Activated CD4-positive, alpha-beta T cell treated with anti-CD3 and anti-CD28 coated beads, Interleukin-2, amount 10 ng/mL, durations not matched to agents 24 days and 14 days (primary cell): Measurements from ENCODE around the gene MEF2B. TPM values are rescaled to one million over a fixed set of nuclear protein-coding genes. Genes with fewer than 3 reads are reported as not detected.

Experiments
- DNase-seq: peaks from one replicate; pipeline ENCODE4 v3.0.0; 2022
- H3K27ac Mint-ChIP-seq: one replicate; pipeline ENCODE4 v1.8.0; 2022; ENCODE audit warnings: mild to moderate bottlenecking, mixed read lengths
- H3K27me3 Mint-ChIP-seq: one replicate; pipeline ENCODE4 v1.8.0; 2022; ENCODE audit warnings: mixed read lengths
- H3K36me3 Mint-ChIP-seq: one replicate; pipeline ENCODE4 v1.8.0; 2022; ENCODE audit warnings: low read depth, mild to moderate bottlenecking, mixed read lengths
- H3K4me1 Mint-ChIP-seq: one replicate; pipeline ENCODE4 v1.8.0; 2021; ENCODE audit warnings: mixed read lengths
- H3K4me3 Mint-ChIP-seq: one replicate; pipeline ENCODE4 v1.8.0; 2022; ENCODE audit warnings: mild to moderate bottlenecking, moderate library complexity, mixed read lengths
- H3K9me3 Mint-ChIP-seq: one replicate; pipeline ENCODE4 v1.8.0; 2021; ENCODE audit warnings: mixed read lengths
- intact Hi-C: fragments of 100-400 bp; cut with micrococcal nuclease; formaldehyde crosslinking; loops from one replicate; pipeline ENCODE4 v1.15.1; 2023
- total RNA-seq: library from RNA; stranded (reverse); gene quantifications from 2 replicates; pipeline ENCODE4 v1.2.3, GENCODE V29; 2022

Gene MEF2B
- total RNA-seq = 2.9 and 3.0 TPM in 2 replicates

- Mint-ChIP-seq H3K4me3 (peak within 1 kb of the TSS; percentile 43), H3K9me3 (no peaks in the 10 kb centered on the region), H3K36me3 (peaks cover 4% of the 10 kb centered on the region), H3K27me3 (peaks cover 4% of the 10 kb centered on the region), H3K27ac (no peak within 1 kb of the TSS), H3K4me1 (peaks cover 12% of the 10 kb centered on the region)
- peak; percentile 94 for DNase-seq
- intact Hi-C loops = no loop called here
Observed at GRCh38 chr19:19170053-19170872, at the start of gene MEF2B. TSS of gene MEF2B (minus strand) at chr19:19170263. CDS start at chr19:19150735, 19,528 bp downstream.

DNA sequence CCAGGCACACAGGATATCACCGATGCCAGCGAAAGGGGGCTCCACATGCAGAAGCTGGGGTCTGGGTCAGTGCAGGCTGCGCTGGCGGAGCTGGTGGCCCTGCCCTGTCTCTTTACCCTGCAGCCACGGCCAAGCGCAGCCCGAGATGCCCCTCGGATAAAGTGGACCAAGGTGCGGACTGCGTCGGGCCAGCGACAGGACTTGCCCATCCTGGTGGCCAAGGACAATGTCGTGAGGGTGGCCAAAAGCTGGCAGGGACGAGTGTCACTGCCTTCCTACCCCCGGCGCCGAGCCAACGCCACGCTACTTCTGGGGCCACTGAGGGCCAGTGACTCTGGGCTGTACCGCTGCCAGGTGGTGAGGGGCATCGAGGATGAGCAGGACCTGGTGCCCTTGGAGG, 48.8 kb upstream of the MEF2B start:
- Mint-ChIP-seq H3K27ac (no peak overlapping the region), H3K36me3 (no peaks in the 10 kb centered on the region), H3K4me1 (peaks cover 5% of the 10 kb centered on the region), H3K9me3 (no peaks in the 10 kb centered on the region), H3K27me3 (peaks cover 19% of the 10 kb centered on the region), H3K4me3 (no peak overlapping the region)
- no peak for DNase-seq
- intact Hi-C loops = no loop called here

GRCh38 chr19:19217099-19217498, 47.0 kb upstream of the MEF2B start:
- intact Hi-C loops = no loop called here
- no peak overlapping the region for H3K27ac Mint-ChIP-seq
- H3K4me1 Mint-ChIP-seq = peaks cover 5% of the 10 kb centered on the region

DNA sequence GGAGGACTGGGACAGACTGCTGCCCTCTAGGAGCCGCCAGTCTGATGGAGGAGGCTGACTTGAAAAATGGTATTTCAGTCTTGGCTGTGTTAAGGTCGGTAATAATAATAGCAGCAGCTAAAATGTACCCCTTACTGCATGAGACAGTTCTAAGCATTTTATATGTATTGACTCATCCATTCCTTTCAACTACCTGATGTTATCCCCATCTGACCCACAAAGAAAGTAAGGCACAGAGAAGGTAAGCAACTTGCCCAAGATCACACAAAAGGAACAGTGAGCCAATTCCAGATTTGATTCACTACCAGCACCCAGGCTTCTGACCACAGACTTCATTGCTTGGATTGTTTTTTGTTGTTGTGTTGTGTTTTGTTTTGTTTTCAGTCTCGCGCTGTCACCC, 45.7 kb upstream of the MEF2B start:
- Mint-ChIP-seq H3K36me3 (no peaks in the 10 kb centered on the region), H3K27ac (no peak overlapping the region), H3K27me3 (peaks cover 34% of the 10 kb centered on the region), H3K4me3 (no peak overlapping the region), H3K4me1 (peaks cover 5% of the 10 kb centered on the region), H3K9me3 (no peaks in the 10 kb centered on the region)
- DNase-seq = no peak
- intact Hi-C loops = no loop called here

More at GRCh38 chr19:19217099-19217498, 47.0 kb upstream of the MEF2B start:
- Mint-ChIP-seq H3K9me3 (no peaks in the 10 kb centered on the region), H3K4me3 (no peak overlapping the region), H3K27me3 (peaks cover 26% of the 10 kb centered on the region), H3K36me3 (no peaks in the 10 kb centered on the region)
- DNase-seq = no peak

DNA sequence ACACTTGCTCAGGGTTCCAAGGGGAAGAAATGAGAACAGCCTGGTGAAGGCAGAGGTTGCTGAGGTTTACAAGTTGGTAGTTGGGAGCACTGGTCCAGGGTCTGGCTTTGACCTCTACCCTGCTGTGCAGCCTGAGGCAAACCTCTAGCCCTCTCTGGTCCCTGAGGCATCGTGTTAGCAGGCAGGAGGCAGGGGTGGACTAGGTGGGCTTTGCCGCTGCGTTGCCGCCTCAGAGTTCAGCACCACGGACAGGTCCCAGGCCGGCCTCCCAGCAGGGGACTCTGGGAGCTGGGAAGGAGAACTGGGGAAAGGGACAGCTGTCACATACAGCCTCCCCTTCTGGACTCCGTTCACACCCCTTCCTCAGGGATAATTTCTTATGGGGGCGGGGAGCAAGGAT, 44.8 kb upstream of the MEF2B start:
- Mint-ChIP-seq H3K36me3 (no peaks in the 10 kb centered on the region), H3K4me3 (no peak overlapping the region), H3K4me1 (peaks cover 5% of the 10 kb centered on the region), H3K9me3 (no peaks in the 10 kb centered on the region), H3K27ac (no peak overlapping the region), H3K27me3 (peaks cover 36% of the 10 kb centered on the region)
- peak; percentile 84 for DNase-seq
- intact Hi-C loops = no loop called here

- Mint-ChIP-seq H3K4me3 (no peak overlapping the region), H3K27me3 (peaks cover 36% of the 10 kb centered on the region), H3K4me1 (peaks cover 5% of the 10 kb centered on the region), H3K36me3 (no peaks in the 10 kb centered on the region), H3K27ac (no peak overlapping the region), H3K9me3 (no peaks in the 10 kb centered on the region)
- DNase-seq = no peak
- intact Hi-C loops = no loop called here
Observed at GRCh38 chr19:19214159-19214490, 44.1 kb upstream of the MEF2B start.

GRCh38 chr19:19213426-19214158, 43.5 kb upstream of the MEF2B start:
- DNase-seq = no peak
- no peak overlapping the region for H3K27ac Mint-ChIP-seq
- H3K4me1 Mint-ChIP-seq = peaks cover 5% of the 10 kb centered on the region
- intact Hi-C loops = no loop called here
- no peak overlapping the region for H3K4me3 Mint-ChIP-seq
- H3K36me3 Mint-ChIP-seq = no peaks in the 10 kb centered on the region
- no peaks in the 10 kb centered on the region for H3K9me3 Mint-ChIP-seq
- peaks cover 34% of the 10 kb centered on the region for H3K27me3 Mint-ChIP-seq

DNA sequence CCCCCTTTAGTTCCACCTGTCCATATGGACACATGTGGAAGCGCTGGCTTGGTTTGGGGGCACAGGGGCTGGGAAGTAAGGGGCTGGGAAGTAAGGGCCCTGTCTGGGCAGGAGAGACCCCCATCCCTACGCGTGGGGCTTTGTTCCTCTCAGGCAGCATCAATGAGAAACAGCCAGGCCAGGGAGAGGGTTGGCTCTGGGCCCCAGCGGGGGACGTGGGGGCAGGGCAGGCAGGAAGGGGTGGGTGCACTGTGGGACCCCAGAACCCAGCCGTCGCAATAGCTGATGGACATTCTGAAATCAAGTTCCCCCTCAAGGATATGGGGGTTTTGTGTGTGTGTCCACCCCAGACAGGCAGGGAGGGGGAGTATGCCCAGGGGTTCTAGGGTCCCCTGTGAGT, 42.9 kb upstream of the MEF2B start:
- no peak for DNase-seq
- intact Hi-C loops = no loop called here
- Mint-ChIP-seq H3K4me3 (no peak overlapping the region), H3K27me3 (peaks cover 34% of the 10 kb centered on the region), H3K9me3 (peaks cover under 1% of the 10 kb centered on the region), H3K4me1 (peaks cover 5% of the 10 kb centered on the region), H3K27ac (no peak overlapping the region), H3K36me3 (no peaks in the 10 kb centered on the region)

GRCh38 chr19:19211499-19212420, 41.7 kb upstream of the MEF2B start, which contains the start of gene NCAN:
TSS of gene NCAN (plus strand) at chr19:19211958. CDS start at chr19:19216954, 4,996 bp downstream.
- Mint-ChIP-seq H3K9me3 (peaks cover 8% of the 10 kb centered on the region), H3K36me3 (peaks cover 3% of the 10 kb centered on the region), H3K4me3 (no peak within 1 kb of the TSS), H3K27me3 (peaks cover 34% of the 10 kb centered on the region), H3K27ac (no peak within 1 kb of the TSS), H3K4me1 (peaks cover 17% of the 10 kb centered on the region)
- DNase-seq = no peak
- intact Hi-C loops = no loop called here

DNA sequence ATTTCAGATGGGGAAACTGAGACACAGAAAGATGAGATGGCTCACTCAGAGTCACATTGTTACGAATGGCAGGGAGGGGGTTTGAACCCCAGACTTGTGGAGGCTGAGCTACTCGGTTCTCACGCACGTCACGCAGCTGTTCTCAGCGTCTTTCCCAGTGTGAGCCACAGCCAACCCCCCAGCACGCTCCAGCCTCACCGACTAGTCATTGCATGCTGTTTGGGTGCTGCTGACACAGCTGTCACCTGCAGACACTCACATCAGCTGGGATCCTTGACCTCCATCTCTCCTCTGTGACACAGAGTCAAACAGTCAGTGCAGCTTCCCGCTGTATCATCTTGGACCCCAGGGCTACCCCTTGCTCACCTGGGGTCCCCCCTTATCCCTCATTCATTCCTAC, 39.3 kb upstream of the MEF2B start:
- intact Hi-C loops = no loop called here
- peaks cover 8% of the 10 kb centered on the region for H3K9me3 Mint-ChIP-seq
- no peak for DNase-seq
- H3K4me1 Mint-ChIP-seq = peaks cover 24% of the 10 kb centered on the region
- peaks cover 31% of the 10 kb centered on the region for H3K27me3 Mint-ChIP-seq
- no peak overlapping the region for H3K4me3 Mint-ChIP-seq
- peaks cover 3% of the 10 kb centered on the region for H3K36me3 Mint-ChIP-seq
- no peak overlapping the region for H3K27ac Mint-ChIP-seq

DNA sequence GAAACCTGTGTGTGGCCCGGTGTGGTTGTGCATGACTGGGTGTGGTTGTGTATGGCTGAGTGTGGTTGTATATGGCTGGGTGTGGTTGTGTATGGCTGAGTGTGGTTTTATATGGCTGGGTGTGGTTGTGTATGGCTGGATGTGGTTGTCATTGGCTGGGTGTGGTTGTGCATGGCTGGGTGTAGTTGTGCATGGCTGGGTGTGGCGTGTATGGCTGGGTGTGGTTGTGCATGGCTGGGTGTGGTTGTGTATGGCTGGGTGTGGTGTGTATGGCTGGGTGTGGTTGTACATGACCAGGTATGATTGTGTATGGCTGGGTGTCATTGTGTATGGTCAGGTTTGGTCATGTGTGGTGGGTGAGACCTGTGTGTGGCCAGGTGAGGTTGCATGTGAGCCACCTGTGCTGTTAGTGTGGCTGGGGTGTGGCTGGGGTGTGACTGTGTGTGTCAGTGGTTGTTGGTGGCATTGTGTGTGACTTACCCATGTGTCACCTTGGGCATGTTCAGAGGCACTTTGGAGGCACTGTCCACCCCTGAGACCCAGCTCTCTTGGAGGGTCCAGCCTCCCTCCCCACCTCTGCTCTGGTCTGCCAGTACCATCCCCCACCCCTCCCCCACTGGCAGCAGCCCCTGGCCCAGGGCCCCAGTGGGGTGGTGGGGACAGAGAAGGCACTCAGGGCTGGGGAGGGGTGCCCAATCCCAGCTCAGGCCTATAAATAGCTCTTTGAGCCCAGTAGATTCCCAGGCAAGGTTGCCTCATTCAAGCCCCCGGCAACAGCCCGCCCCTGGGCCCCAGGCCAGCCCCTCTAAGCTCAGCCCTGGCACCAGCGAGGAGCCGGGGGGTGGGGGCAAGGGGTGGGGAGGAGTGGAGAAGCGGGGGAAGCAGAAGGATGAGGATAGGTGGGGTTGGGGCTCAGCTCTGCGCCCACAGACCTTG, 37.8 kb upstream of the MEF2B start:
- Mint-ChIP-seq H3K4me3 (peak overlapping the region; percentile 0), H3K27me3 (peaks cover 17% of the 10 kb centered on the region), H3K36me3 (peaks cover 3% of the 10 kb centered on the region), H3K4me1 (peaks cover 21% of the 10 kb centered on the region), H3K9me3 (peaks cover 8% of the 10 kb centered on the region), H3K27ac (no peak overlapping the region)
- intact Hi-C loops = no loop called here
- DNase-seq = no peak

DNA sequence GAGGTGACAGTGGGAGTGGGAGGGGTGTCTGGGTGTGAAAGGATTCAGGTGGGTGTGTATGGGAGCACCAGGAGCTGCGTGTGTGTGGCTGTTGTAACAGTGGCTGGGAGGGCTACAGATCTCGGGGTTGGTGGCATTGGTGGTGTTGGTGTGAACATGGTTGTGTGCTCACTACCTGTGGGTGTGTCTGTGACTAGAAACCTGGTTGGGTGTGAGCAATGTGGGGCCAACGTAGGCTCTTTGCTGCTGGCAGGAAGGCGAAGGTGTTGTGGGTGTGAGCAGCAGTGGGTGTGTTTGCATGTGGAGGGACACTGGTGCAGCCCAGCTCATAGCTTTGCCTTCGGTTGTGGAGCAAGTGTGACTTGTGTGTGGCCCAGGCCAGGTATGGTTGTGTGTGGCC, 36.9 kb upstream of the MEF2B start:
- Mint-ChIP-seq H3K27me3 (peaks cover 11% of the 10 kb centered on the region), H3K27ac (no peak overlapping the region), H3K36me3 (peaks cover 8% of the 10 kb centered on the region), H3K9me3 (peaks cover 8% of the 10 kb centered on the region), H3K4me1 (peaks cover 29% of the 10 kb centered on the region), H3K4me3 (peak overlapping the region; percentile 0)
- DNase-seq = no peak
- intact Hi-C loops = no loop called here
